Activated gamma-delta T cell (primary cell): ENCODE data around the gene RAB4A.

ENCODE experiments used
- DNase-seq: peaks from one replicate; lab custom pipeline; 2025; lab: John Stamatoyannopoulos, UW
- total RNA-seq, 2 donors: gene quantifications; one replicate each; lab custom pipeline; 2026; lab: John Stamatoyannopoulos, UW

RAB4A gene
- total RNA-seq, result 25.9 to 26.9 reads per million in 2 donors

- DNase-seq, result peak; percentile 67
These were observed at the start of gene RAB4A for GRCh38 chr1:229270547-229271447. Gene RAB4A, plus strand, starts transcription at chr1:229271111. Its CDS starts 229 bp downstream, at chr1:229271340.

- no peak for DNase-seq
These were observed 48.8 kb upstream of the RAB4A start for GRCh38 chr1:229222081-229222480.

GRCh38 chr1:229223498-229223897 lies 47.4 kb upstream of the RAB4A start:
- DNase-seq, result no peak

- DNase-seq, result no peak
These were observed 46.6 kb upstream of the RAB4A start for GRCh38 chr1:229224308-229224707.

- DNase-seq, result no peak
These were observed 45.6 kb upstream of the RAB4A start for GRCh38 chr1:229225331-229225782.

- no peak for DNase-seq
These were observed 44.1 kb upstream of the RAB4A start for GRCh38 chr1:229226796-229227195.

GRCh38 chr1:229227298-229227919 lies 43.5 kb upstream of the RAB4A start:
- DNase-seq, result peak; percentile 45

GRCh38 chr1:229228522-229228921 lies 42.4 kb upstream of the RAB4A start:
- DNase-seq, result no peak

GRCh38 chr1:229229137-229229720 lies 41.7 kb upstream of the RAB4A start:
- no peak for DNase-seq

GRCh38 chr1:229229721-229230139 lies 41.2 kb upstream of the RAB4A start:
- no peak for DNase-seq

GRCh38 chr1:229230140-229230892 lies 40.6 kb upstream of the RAB4A start:
- no peak for DNase-seq

GRCh38 chr1:229230893-229231753 lies 39.8 kb upstream of the RAB4A start:
- DNase-seq, result no peak

- no peak for DNase-seq
These were observed 39.2 kb upstream of the RAB4A start for GRCh38 chr1:229231754-229232119.

- no peak for DNase-seq
These were observed 35.9 kb upstream of the RAB4A start for GRCh38 chr1:229234870-229235472.

GRCh38 chr1:229237320-229237719 lies 33.6 kb upstream of the RAB4A start:
- DNase-seq, result no peak

- DNase-seq, result no peak
These were observed 32.7 kb upstream of the RAB4A start for GRCh38 chr1:229238231-229238630.

GRCh38 chr1:229238674-229239415 lies 32.1 kb upstream of the RAB4A start:
- DNase-seq, result no peak

GRCh38 chr1:229240532-229240931 lies 30.4 kb upstream of the RAB4A start:
- DNase-seq, result no peak

- DNase-seq, result no peak
These were observed 29.5 kb upstream of the RAB4A start for GRCh38 chr1:229241390-229241789.

GRCh38 chr1:229243638-229244037 lies 27.3 kb upstream of the RAB4A start:
- DNase-seq, result no peak
